ENCODE measurements around the gene ABCC6. TPM values are rescaled to one million over a fixed set of nuclear protein-coding genes. Genes with fewer than 3 reads are reported as not detected.
"Not testable (repeated sequence)": the region's sequence is repeated elsewhere in the genome, so short reads cannot be mapped to it uniquely, and the experiment has no call there.

ABCC6 gene
- total and polyA plus RNA-seq, 2 donors from 2014 or later: 7.5 to 54.5 TPM

GRCh38 chr16:16164243-16164642, 59.1 kb downstream of the ABCC6 start:
- H3K9me3 ChIP-seq (ENCODE audit: control insufficient read depth in 2 of 3, insufficient read depth in 1 of 3, low read length in 3 of 3): peaks cover 0 to 4% (median 0%) of the 10 kb centered on the region in 3 donors
- no peak for TF ChIP-seq CTCF (IDR thresholded peaks at IDR 0.05; ENCODE audit: borderline replicate concordance, extremely low read depth, insufficient read depth)
- no peak for FAIRE-seq
- H3K4me1 ChIP-seq (ENCODE audit: control insufficient read depth in 2 of 3, insufficient read depth in 2 of 3, low read depth in 1 of 3, low read length in 3 of 3): peaks cover 0 to 4% (median 2%) of the 10 kb centered on the region in 3 donors
- H3K4me3 ChIP-seq (ENCODE audit: low read length in 3 of 3): no peak overlapping the region
- no peak for DNase-seq
- H3K27ac ChIP-seq (ENCODE audit: low read depth in 2 of 2, low read length in 2 of 2): no peak overlapping the region
- H3K36me3 ChIP-seq (ENCODE audit: control insufficient read depth in 2 of 3, insufficient read depth in 3 of 3, low read length in 3 of 3): peaks cover 0 to 52% (median 14%) of the 10 kb centered on the region in 3 donors
- H3K27me3 ChIP-seq (ENCODE audit: control insufficient read depth, insufficient read depth, low read length): no peaks in the 10 kb centered on the region
- intact Hi-C loops (cut with DNase I): no loop called here
- H3K9ac ChIP-seq (ENCODE audit: low read length in 3 of 3): no peak overlapping the region

GRCh38 chr16:16163571-16163970, 59.7 kb downstream of the ABCC6 start:
- Histone ChIP-seq H3K4me1 (ENCODE audit: control insufficient read depth in 2 of 3, insufficient read depth in 2 of 3, low read depth in 1 of 3, low read length in 3 of 3) (peaks cover 0 to 4% (median 2%) of the 10 kb centered on the region in 3 donors), H3K36me3 (ENCODE audit: control insufficient read depth in 2 of 3, insufficient read depth in 3 of 3, low read length in 3 of 3) (peaks cover 0 to 57% (median 17%) of the 10 kb centered on the region in 3 donors), H3K9ac (ENCODE audit: low read length in 3 of 3) (no peak overlapping the region), H3K27me3 (ENCODE audit: control insufficient read depth, insufficient read depth, low read length) (no peaks in the 10 kb centered on the region), H3K9me3 (ENCODE audit: control insufficient read depth in 2 of 3, insufficient read depth in 1 of 3, low read length in 3 of 3) (peaks cover 3 to 10% (median 4%) of the 10 kb centered on the region in 3 donors), H3K27ac (ENCODE audit: low read depth in 2 of 2, low read length in 2 of 2) (no peak overlapping the region), H3K4me3 (ENCODE audit: low read length in 3 of 3) (no peak overlapping the region)
- DNase-seq (peak in 1 of 5 donors; percentile 3), FAIRE-seq (no peak)
- intact Hi-C loops (cut with DNase I): no loop called here
- TF ChIP-seq CTCF (IDR thresholded peaks at IDR 0.05; ENCODE audit: borderline replicate concordance, extremely low read depth, insufficient read depth): no peak

- intact Hi-C loops (cut with DNase I): no loop called here
- H3K4me3 ChIP-seq (ENCODE audit: low read length in 3 of 3): no peak overlapping the region
- peaks cover 3 to 13% (median 5%) of the 10 kb centered on the region in 3 donors for H3K9me3 ChIP-seq (ENCODE audit: control insufficient read depth in 2 of 3, insufficient read depth in 1 of 3, low read length in 3 of 3)
- H3K27ac ChIP-seq (ENCODE audit: low read depth in 2 of 2, low read length in 2 of 2): no peak overlapping the region
- no peak for TF ChIP-seq CTCF (IDR thresholded peaks at IDR 0.05; ENCODE audit: borderline replicate concordance, extremely low read depth, insufficient read depth)
- DNase-seq (no peak), FAIRE-seq (no peak)
- H3K4me1 ChIP-seq (ENCODE audit: control insufficient read depth in 2 of 3, insufficient read depth in 2 of 3, low read depth in 1 of 3, low read length in 3 of 3): peaks cover 0 to 4% (median 2%) of the 10 kb centered on the region in 3 donors
- no peak overlapping the region for H3K9ac ChIP-seq (ENCODE audit: low read length in 3 of 3)
- peaks cover 0 to 61% (median 19%) of the 10 kb centered on the region in 3 donors for H3K36me3 ChIP-seq (ENCODE audit: control insufficient read depth in 2 of 3, insufficient read depth in 3 of 3, low read length in 3 of 3)
- no peaks in the 10 kb centered on the region for H3K27me3 ChIP-seq (ENCODE audit: control insufficient read depth, insufficient read depth, low read length)
Observed at GRCh38 chr16:16163109-16163508, 60.2 kb downstream of the ABCC6 start.

GRCh38 chr16:16162591-16162990, 60.7 kb downstream of the ABCC6 start:
- no peak overlapping the region for H3K9ac ChIP-seq (ENCODE audit: low read length in 3 of 3)
- H3K27me3 ChIP-seq (ENCODE audit: control insufficient read depth, insufficient read depth, low read length): no peaks in the 10 kb centered on the region
- H3K36me3 ChIP-seq (ENCODE audit: control insufficient read depth in 2 of 3, insufficient read depth in 3 of 3, low read length in 3 of 3): peaks cover 0 to 56% (median 19%) of the 10 kb centered on the region in 3 donors
- peaks cover 3 to 13% (median 5%) of the 10 kb centered on the region in 3 donors for H3K9me3 ChIP-seq (ENCODE audit: control insufficient read depth in 2 of 3, insufficient read depth in 1 of 3, low read length in 3 of 3)
- FAIRE-seq (no peak), DNase-seq (no peak)
- intact Hi-C loops (cut with DNase I): no loop called here
- H3K27ac ChIP-seq (ENCODE audit: low read depth in 2 of 2, low read length in 2 of 2): no peak overlapping the region
- no peak for TF ChIP-seq CTCF (IDR thresholded peaks at IDR 0.05; ENCODE audit: borderline replicate concordance, extremely low read depth, insufficient read depth)
- no peak overlapping the region for H3K4me3 ChIP-seq (ENCODE audit: low read length in 3 of 3)
- peaks cover 0 to 4% (median 2%) of the 10 kb centered on the region in 3 donors for H3K4me1 ChIP-seq (ENCODE audit: control insufficient read depth in 2 of 3, insufficient read depth in 2 of 3, low read depth in 1 of 3, low read length in 3 of 3)

- H3K4me1 ChIP-seq (ENCODE audit: control insufficient read depth in 2 of 3, insufficient read depth in 2 of 3, low read depth in 1 of 3, low read length in 3 of 3); H3K27me3 ChIP-seq (ENCODE audit: control insufficient read depth, insufficient read depth, low read length); H3K9ac ChIP-seq (ENCODE audit: low read length in 3 of 3); H3K27ac ChIP-seq (ENCODE audit: low read depth in 2 of 2, low read length in 2 of 2); FAIRE-seq; intact Hi-C loops (cut with DNase I); H3K4me3 ChIP-seq (ENCODE audit: low read length in 3 of 3): not testable (repeated sequence)
- Histone ChIP-seq H3K9me3 (ENCODE audit: control insufficient read depth in 2 of 3, insufficient read depth in 1 of 3, low read length in 3 of 3) (peaks cover 3 to 13% (median 5%) of the 10 kb centered on the region in 3 donors), H3K36me3 (ENCODE audit: control insufficient read depth in 2 of 3, insufficient read depth in 3 of 3, low read length in 3 of 3) (peaks cover 0 to 59% (median 19%) of the 10 kb centered on the region in 3 donors)
- peak in 1 of 5 donors; percentile 15 for DNase-seq
Observed at GRCh38 chr16:16161840-16162239, 61.5 kb downstream of the ABCC6 start.

Measured in kidney (tissue), 14 donors.